GM18868 (cell line): Measurements from ENCODE around the gene PLVAP.

Source experiments
- ATAC-seq: cut with Tn5 transposase; IDR thresholded peaks from one replicate; pipeline ENCODE4 v1.9.1; 2021; ENCODE audit warnings: mild to moderate bottlenecking, moderate library complexity; ENCODE audit not compliant: unreplicated experiment

PLVAP gene

GRCh38 chr19:17359905-17360800 lies 17.0 kb downstream of the PLVAP start:
- no peak for ATAC-seq

- no peak for ATAC-seq
Measured at GRCh38 chr19:17358395-17358794, 18.7 kb downstream of the PLVAP start.

GRCh38 chr19:17357724-17358123 lies 19.4 kb downstream of the PLVAP start:
- no peak for ATAC-seq

- ATAC-seq: no peak
Measured at GRCh38 chr19:17357078-17357666, 20.0 kb downstream of the PLVAP start.

- ATAC-seq: no peak
Measured at GRCh38 chr19:17353386-17353785, 23.8 kb downstream of the PLVAP start.

GRCh38 chr19:17352608-17353280 lies 24.4 kb downstream of the PLVAP start:
- ATAC-seq: no peak

- ATAC-seq: no peak
Measured at GRCh38 chr19:17351815-17352435, 25.2 kb downstream of the PLVAP start.

- ATAC-seq: no peak
Measured at GRCh38 chr19:17348700-17349099, 28.4 kb downstream of the PLVAP start.

DNA sequence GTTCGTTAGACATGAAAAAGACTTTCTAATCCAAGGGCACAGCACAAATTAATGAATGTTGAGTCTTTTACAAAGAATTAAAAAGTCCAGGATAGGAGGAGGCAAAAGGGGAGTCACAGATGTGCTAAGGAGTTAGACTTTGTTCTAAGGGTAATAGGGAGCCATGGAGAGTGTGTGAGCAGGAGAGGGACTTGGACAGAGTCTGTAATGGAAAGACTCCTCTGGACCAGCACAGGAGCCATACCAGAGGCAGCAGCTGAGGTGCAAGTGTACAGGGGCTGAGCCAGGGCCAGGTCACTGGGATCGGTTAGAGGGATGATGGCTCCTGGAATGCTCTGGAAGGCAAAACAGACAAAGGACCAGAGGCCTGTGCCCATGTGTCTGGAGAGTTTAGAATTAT lies 29.3 kb downstream of the PLVAP start:
- no peak for ATAC-seq

GRCh38 chr19:17347361-17347760 lies 29.8 kb downstream of the PLVAP start:
- ATAC-seq: no peak

GRCh38 chr19:17346109-17346671 lies 31.0 kb downstream of the PLVAP start:
- peak; percentile 50 for ATAC-seq

DNA sequence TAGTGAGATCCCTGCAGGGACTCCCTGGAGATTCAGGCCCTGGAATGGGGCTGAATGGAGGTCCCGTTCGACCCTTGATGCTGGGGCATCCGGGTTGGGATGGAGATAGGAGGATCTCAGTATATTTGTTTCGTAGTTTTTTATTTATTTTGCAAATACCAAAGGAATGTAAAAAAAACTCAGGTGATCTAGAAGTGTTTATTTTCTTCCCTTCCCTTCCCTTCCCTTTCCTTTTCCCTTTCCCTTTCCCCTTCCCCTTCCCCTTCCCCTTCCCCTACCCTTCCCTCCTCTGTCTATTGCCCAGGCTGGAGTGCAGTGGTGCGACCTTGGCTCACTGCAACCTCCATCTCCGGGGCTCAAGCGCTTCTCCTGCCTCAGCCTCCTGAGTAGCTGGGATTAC lies 35.3 kb downstream of the PLVAP start:
- ATAC-seq: no peak

DNA sequence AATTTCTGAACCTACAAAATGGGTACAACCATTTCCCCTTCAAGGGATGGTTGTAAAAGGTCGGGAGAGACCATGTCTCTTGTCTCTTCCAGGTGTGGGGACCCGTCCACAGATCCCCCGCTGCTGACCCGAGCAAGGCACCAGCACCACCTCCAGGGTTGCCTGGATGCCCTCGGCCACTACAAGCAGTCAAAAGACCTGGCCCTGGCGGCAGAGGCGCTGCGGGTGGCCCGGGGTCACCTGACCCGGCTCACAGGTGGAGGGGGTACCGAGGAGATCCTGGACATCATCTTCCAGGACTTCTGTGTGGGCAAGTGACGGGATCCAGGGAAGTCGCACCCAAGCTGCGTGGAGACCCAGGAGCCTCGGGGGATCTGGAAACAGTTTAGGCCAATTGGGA lies 35.8 kb downstream of the PLVAP start:
- no peak for ATAC-seq

- no peak for ATAC-seq
Measured at GRCh38 chr19:17340871-17341357, 36.2 kb downstream of the PLVAP start.

- ATAC-seq: no peak
Measured at GRCh38 chr19:17340302-17340870, 36.8 kb downstream of the PLVAP start.

DNA sequence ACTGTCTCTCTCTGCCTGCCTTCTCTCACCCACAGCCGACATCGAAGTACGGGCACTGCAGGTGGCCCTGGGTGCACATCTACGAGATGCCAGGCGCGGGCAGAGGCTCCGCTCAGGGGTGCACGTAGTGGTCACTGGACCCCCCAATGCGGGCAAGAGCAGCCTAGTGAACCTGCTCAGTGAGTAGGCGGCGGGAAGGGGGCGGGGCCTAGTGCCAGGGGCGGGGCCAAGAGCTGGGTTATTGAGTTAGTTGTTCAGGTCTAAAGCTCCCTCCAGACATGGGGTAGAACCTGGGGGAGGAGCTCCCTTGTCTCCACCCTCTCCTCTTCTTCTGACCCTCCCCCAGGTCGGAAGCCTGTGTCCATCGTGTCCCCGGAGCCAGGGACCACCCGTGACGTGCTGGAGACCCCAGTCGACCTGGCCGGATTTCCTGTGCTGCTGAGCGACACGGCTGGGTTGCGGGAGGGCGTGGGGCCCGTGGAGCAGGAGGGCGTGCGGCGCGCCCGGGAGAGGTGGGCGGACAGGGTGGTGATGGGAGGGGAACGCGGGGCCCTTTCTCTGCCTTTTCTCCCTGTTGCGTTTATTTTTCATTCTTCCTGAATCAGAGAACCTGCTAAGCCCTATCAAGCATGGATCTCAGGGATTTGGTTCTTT lies 37.9 kb downstream of the PLVAP start:
- ATAC-seq: no peak

- ATAC-seq: no peak
Measured at GRCh38 chr19:17338433-17339078, 38.6 kb downstream of the PLVAP start.

DNA sequence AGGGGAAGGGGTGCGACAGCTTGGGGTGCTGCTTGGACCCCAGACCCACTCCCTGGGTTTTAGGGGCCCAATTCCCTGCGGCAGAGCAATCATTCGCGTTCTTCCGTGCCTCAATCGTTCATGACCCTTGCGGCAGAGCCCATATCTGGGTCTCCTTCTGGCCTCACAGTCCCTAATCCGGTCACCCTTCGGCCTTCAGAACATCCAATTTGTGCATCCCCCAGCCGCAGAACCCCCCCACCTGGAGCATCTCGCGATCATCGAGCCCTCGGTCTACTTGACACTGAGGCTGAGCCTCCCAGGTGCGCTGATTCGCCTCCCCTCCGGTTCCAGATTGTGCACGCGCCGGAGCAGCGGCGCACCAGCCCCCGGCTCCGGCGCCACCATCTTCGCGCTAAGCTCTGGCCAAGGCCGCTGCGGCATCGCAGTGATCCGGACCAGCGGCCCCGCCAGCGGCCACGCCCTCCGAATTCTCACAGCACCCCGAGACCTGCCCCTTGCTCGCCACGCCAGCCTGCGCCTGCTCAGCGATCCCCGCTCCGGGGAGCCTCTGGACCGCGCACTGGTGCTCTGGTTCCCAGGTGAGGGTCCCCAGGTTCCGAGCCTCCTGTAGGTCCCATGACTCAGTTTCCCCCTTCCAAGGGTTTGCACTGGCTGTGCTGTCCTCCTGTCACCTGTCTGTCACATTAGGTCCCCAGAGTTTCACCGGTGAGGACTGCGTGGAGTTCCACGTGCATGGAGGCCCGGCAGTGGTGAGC lies 39.3 kb downstream of the PLVAP start:
- no peak for ATAC-seq
